ENCODE results near the gene MRTFA. TPM values are rescaled to one million over a fixed set of nuclear protein-coding genes. Genes with fewer than 3 reads are reported as not detected.
"Not testable (repeated sequence)": the region's sequence is repeated elsewhere in the genome, so short reads cannot be mapped to it uniquely, and the experiment has no call there.

MRTFA gene
- total RNA-seq, 1 experiment from 2014 or later = 44.7 TPM

GRCh38 chr22:40679249-40679963, 42.9 kb upstream of the MRTFA start, which contains the start of gene MCHR1:
TSS of gene MCHR1 (plus strand) at chr22:40679484. CDS start at chr22:40679653, 169 bp downstream.
- no peaks in the 10 kb centered on the region for H3K36me3 ChIP-seq (ENCODE audit: low read depth)
- no peaks in the 10 kb centered on the region for H3K27me3 ChIP-seq (ENCODE audit: insufficient read depth, low read depth)
- H3K27ac ChIP-seq = no peak within 1 kb of the TSS
- CTCF ChIA-PET = no interaction called here
- no peaks in the 10 kb centered on the region for H3K9me2 ChIP-seq (ENCODE audit: insufficient read depth)
- no peaks in the 10 kb centered on the region for H4K20me1 ChIP-seq (ENCODE audit: insufficient read depth)
- no peak within 1 kb of the TSS for H2AFZ ChIP-seq
- no peak within 1 kb of the TSS for H3K4me3 ChIP-seq
- peaks cover 13% of the 10 kb centered on the region for H3K4me1 ChIP-seq (replicated peaks; ENCODE audit: insufficient read depth)
- no peak for DNase-seq
- BruUV-seq (replicated peaks) = no TSS peak
- intact Hi-C loops (cut with micrococcal nuclease; ENCODE audit: unreplicated experiment) = no loop called here
- no peaks in the 10 kb centered on the region for H3K9me3 ChIP-seq (ENCODE audit: insufficient read depth, low read depth)
- POLR2A ChIA-PET (ENCODE audit: unreplicated experiment) = interaction anchor here (0.8 kb wide), 1 partner anchor 635 kb away, joined by 8 read pairs; no protein-coding TSS in a partner anchor
- H3F3A ChIP-seq (ENCODE audit: insufficient read depth, low read depth) = peaks cover 6% of the 10 kb centered on the region; the same call in 1 of the 2 replicates
- no peak within 1 kb of the TSS for H3K4me2 ChIP-seq
- H3K79me2 ChIP-seq (ENCODE audit: low read depth) = no peaks in the 10 kb centered on the region
- TF ChIP-seq EZH2 (IDR thresholded peaks at IDR 0.05; ENCODE audit: low read depth) (no peak), CTCF (conservative IDR thresholded peaks at IDR 0.05) (no peak)

- intact Hi-C loops (cut with micrococcal nuclease; ENCODE audit: unreplicated experiment) = no loop called here
- Histone ChIP-seq H3F3A (ENCODE audit: insufficient read depth, low read depth) (peaks cover 6% of the 10 kb centered on the region; the same call in 1 of the 2 replicates), H3K27me3 (ENCODE audit: insufficient read depth, low read depth) (no peaks in the 10 kb centered on the region), H3K4me2 (no peak overlapping the region), H3K4me1 (replicated peaks; ENCODE audit: insufficient read depth) (peaks cover 13% of the 10 kb centered on the region), H3K27ac (no peak overlapping the region), H3K36me3 (ENCODE audit: low read depth) (no peaks in the 10 kb centered on the region), H3K9me3 (ENCODE audit: insufficient read depth, low read depth) (no peaks in the 10 kb centered on the region), H4K20me1 (ENCODE audit: insufficient read depth) (no peaks in the 10 kb centered on the region), H2AFZ (no peak overlapping the region), H3K79me2 (ENCODE audit: low read depth) (no peaks in the 10 kb centered on the region), H3K4me3 (no peak overlapping the region), H3K9me2 (ENCODE audit: insufficient read depth) (no peaks in the 10 kb centered on the region)
- no TSS peak for BruUV-seq (replicated peaks)
- POLR2A ChIA-PET (ENCODE audit: unreplicated experiment) = no interaction called here
- TF ChIP-seq CTCF (conservative IDR thresholded peaks at IDR 0.05) = no peak
- TF ChIP-seq EZH2 (IDR thresholded peaks at IDR 0.05; ENCODE audit: low read depth) = no peak
- DNase-seq = no peak
- CTCF ChIA-PET = no interaction called here
Measured at GRCh38 chr22:40678493-40679248, 42.2 kb upstream of the MRTFA start.

- Histone ChIP-seq H2AFZ (no peak overlapping the region), H3K27ac (no peak overlapping the region), H3K4me3 (no peak overlapping the region), H3K27me3 (ENCODE audit: insufficient read depth, low read depth) (no peaks in the 10 kb centered on the region), H3K4me2 (no peak overlapping the region), H3K9me2 (ENCODE audit: insufficient read depth) (no peaks in the 10 kb centered on the region), H3K79me2 (ENCODE audit: low read depth) (no peaks in the 10 kb centered on the region), H3K36me3 (ENCODE audit: low read depth) (no peaks in the 10 kb centered on the region), H4K20me1 (ENCODE audit: insufficient read depth) (no peaks in the 10 kb centered on the region), H3K9me3 (ENCODE audit: insufficient read depth, low read depth) (no peaks in the 10 kb centered on the region), H3F3A (ENCODE audit: insufficient read depth, low read depth) (no peaks in the 10 kb centered on the region), H3K4me1 (replicated peaks; ENCODE audit: insufficient read depth) (no peaks in the 10 kb centered on the region)
- intact Hi-C loops (cut with micrococcal nuclease; ENCODE audit: unreplicated experiment) = no loop called here
- TF ChIP-seq EZH2 (IDR thresholded peaks at IDR 0.05; ENCODE audit: low read depth) = no peak
- TF ChIP-seq CTCF (conservative IDR thresholded peaks at IDR 0.05) = no peak
- DNase-seq = no peak
- CTCF ChIA-PET = no interaction called here
- no TSS peak for BruUV-seq (replicated peaks)
- POLR2A ChIA-PET (ENCODE audit: unreplicated experiment) = no interaction called here
Measured at GRCh38 chr22:40676644-40677043, 40.1 kb upstream of the MRTFA start.

GRCh38 chr22:40676166-40676565, 39.6 kb upstream of the MRTFA start:
- H3F3A ChIP-seq (ENCODE audit: insufficient read depth, low read depth); H4K20me1 ChIP-seq (ENCODE audit: insufficient read depth); intact Hi-C loops (cut with micrococcal nuclease; ENCODE audit: unreplicated experiment); H3K36me3 ChIP-seq (ENCODE audit: low read depth); H3K4me3 ChIP-seq; BruUV-seq (replicated peaks); H3K27me3 ChIP-seq (ENCODE audit: insufficient read depth, low read depth); CTCF ChIA-PET; H3K27ac ChIP-seq; H3K9me3 ChIP-seq (ENCODE audit: insufficient read depth, low read depth); H2AFZ ChIP-seq; H3K4me2 ChIP-seq; DNase-seq; H3K79me2 ChIP-seq (ENCODE audit: low read depth); H3K9me2 ChIP-seq (ENCODE audit: insufficient read depth); H3K4me1 ChIP-seq (replicated peaks; ENCODE audit: insufficient read depth): not testable (repeated sequence)
- POLR2A ChIA-PET (ENCODE audit: unreplicated experiment) = interaction anchor here (0.6 kb wide), 1 partner anchor 705 kb away, joined by 11 read pairs; no protein-coding TSS in a partner anchor

Measured in PC-9 (cell line).